K562 (cell line): ENCODE measurements around the gene TCF12. TPM values are rescaled to one million over a fixed set of nuclear protein-coding genes. Genes with fewer than 3 reads are reported as not detected.

ENCODE experiments used
- CBFA2T3 ChIP-seq: fragments of 450-650 bp; IDR thresholded peaks from 2 replicates; pipeline ENCODE4 v1.6.1; 2017
- REST ChIP-seq, 2 experiments: fragments of 450-650 bp; formaldehyde crosslinking in 1 of 2; IDR thresholded peaks; 2 replicates each; pipeline versions ENCODE4 v1.4.0 to v1.6.1; 2014 to 2020; ENCODE audit warnings: mild to moderate bottlenecking in 2 of 2, borderline replicate concordance in 1 of 2, low read depth in 1 of 2
- SMC3 ChIP-seq: conservative IDR thresholded peaks from 2 replicates; pipeline ENCODE4 v1.6.1; 2011; ENCODE audit warnings: low read depth, low read length, improper control_type of control experiment; ENCODE audit not compliant: insufficient read depth
- ZBTB11 ChIP-seq, 3 experiments: fragments of 200-800 bp in 1 of 3; fragments of 250-450 bp in 1 of 3; fragments of 450-650 bp in 1 of 3; sonication (Bioruptor Pico) in 1 of 3; sonication (Bioruptor generic) in 1 of 3; formaldehyde crosslinking in 1 of 3; IDR thresholded peaks; 2 replicates each; pipeline versions ENCODE4 v1.6.1 to v1.8.0; 2016 to 2022; ENCODE audit warnings: mild to moderate bottlenecking in 2 of 3, missing genetic modification characterization in 2 of 3, missing compliant biosample characterization in 1 of 3, moderate library complexity in 1 of 3
- ZC3H11A ChIP-seq: IDR thresholded peaks from 2 replicates; pipeline ENCODE4 v1.6.1; 2012; ENCODE audit warnings: low read depth, low read length, improper control_type of control experiment
- ZNF668 ChIP-seq: fragments of 250-450 bp; sonication (Bioruptor Pico); IDR thresholded peaks from 2 replicates; pipeline ENCODE4 v1.8.0; 2022; ENCODE audit warnings: mild to moderate bottlenecking, inconsistent platforms
- polyA plus RNA-seq, 8 experiments: library from polyadenylated mRNA; depleted of rRNA in 4 of 8; stranded (reverse) in 5 of 8; unstranded in 3 of 8; fragments of >200 nt; fragmentation: Nextera tagmentation in 2 of 8; fragmentation: Illumina TruSeq in 1 of 8; extraction: Ambion mirVana in 2 of 8; extraction: Trizol in 1 of 8; gene quantifications; 2 replicates each; pipeline versions ENCODE4 v1.2.1 to v1.2.3, GENCODE V29; 2011 to 2014; ENCODE audit warnings: inconsistent platforms in 1 of 8, missing spikeins in 1 of 8
- total RNA-seq, 7 experiments: library from RNA; depleted of rRNA in 6 of 7; stranded (reverse); fragments of >200 nt in 6 of 7; fragmentation: Illumina TruSeq in 2 of 7; extraction: Trizol in 2 of 7; gene quantifications; 2 replicates each; pipeline versions ENCODE4 v1.2.1 to v1.2.3, GENCODE V29; 2011 to 2021; ENCODE audit warnings: low replicate concordance in 1 of 7
- TF ChIP-seq, protein P1 (sequence below), 2 experiments: fragments of 450-650 bp; IDR thresholded peaks; 2 replicates each; pipeline ENCODE4 v1.6.1; 2018; ENCODE audit warnings: mild to moderate bottlenecking in 2 of 2, low read depth in 1 of 2; ENCODE audit not compliant: partially characterized antibody in 2 of 2
- TF ChIP-seq, protein P2 (sequence below), 3 experiments: IDR thresholded peaks in 2 of 3; conservative IDR thresholded peaks in 1 of 3; 2 replicates each; pipeline ENCODE4 v1.5.1; 2011 to 2012; ENCODE audit warnings: low read length in 3 of 3, mild to moderate bottlenecking in 3 of 3, control low read depth in 2 of 3, improper control_type of control experiment in 1 of 3, inconsistent platforms in 1 of 3, low read depth in 1 of 3, mixed read lengths in 1 of 3, moderate library complexity in 1 of 3; ENCODE audit not compliant: insufficient read depth in 2 of 3

The TCF12 gene
- total and polyA plus RNA-seq, 9 of the 15 experiments (the other 6 are each of a cell fraction or from before 2014, with no cell fraction given) = 10.5 to 132 (median 52.9) TPM

DNA sequence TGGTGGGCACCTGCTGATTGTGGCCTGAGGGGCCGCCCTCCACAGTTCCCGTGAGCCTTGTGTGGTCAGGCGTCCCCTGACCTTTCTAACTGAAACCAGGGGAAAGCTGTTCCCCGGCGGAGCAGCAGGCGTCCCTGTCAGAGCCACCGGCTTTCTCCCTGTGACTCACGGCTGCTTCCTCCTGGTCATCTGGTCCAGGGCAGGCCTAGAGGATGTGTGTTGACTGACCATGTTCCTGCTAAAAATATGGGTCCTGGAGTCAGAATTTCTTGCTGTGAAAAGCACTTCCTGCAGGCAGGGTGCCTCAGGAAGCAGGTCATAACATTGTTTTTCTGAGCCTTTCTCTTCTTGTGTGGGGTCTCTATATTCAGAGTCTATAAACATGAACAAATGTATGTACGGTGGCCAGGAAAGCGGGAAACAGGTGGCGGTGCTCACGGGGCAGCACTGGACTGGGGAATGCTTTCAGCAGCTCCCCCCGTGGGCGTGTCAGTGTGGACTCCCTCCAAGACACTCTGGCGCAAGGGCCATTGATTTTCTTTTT is 419.5 kb downstream of the TCF12 start (continued):
- TF ChIP-seq ZBTB11 (CRISPR knock-in tag; IDR thresholded peaks at IDR 0.05) = no peak
- TF ChIP-seq SMC3 = peak; percentile 36; the same call in 1 of the 2 replicates
- TF ChIP-seq ZC3H11A = no peak
- TF ChIP-seq, protein P1, sequence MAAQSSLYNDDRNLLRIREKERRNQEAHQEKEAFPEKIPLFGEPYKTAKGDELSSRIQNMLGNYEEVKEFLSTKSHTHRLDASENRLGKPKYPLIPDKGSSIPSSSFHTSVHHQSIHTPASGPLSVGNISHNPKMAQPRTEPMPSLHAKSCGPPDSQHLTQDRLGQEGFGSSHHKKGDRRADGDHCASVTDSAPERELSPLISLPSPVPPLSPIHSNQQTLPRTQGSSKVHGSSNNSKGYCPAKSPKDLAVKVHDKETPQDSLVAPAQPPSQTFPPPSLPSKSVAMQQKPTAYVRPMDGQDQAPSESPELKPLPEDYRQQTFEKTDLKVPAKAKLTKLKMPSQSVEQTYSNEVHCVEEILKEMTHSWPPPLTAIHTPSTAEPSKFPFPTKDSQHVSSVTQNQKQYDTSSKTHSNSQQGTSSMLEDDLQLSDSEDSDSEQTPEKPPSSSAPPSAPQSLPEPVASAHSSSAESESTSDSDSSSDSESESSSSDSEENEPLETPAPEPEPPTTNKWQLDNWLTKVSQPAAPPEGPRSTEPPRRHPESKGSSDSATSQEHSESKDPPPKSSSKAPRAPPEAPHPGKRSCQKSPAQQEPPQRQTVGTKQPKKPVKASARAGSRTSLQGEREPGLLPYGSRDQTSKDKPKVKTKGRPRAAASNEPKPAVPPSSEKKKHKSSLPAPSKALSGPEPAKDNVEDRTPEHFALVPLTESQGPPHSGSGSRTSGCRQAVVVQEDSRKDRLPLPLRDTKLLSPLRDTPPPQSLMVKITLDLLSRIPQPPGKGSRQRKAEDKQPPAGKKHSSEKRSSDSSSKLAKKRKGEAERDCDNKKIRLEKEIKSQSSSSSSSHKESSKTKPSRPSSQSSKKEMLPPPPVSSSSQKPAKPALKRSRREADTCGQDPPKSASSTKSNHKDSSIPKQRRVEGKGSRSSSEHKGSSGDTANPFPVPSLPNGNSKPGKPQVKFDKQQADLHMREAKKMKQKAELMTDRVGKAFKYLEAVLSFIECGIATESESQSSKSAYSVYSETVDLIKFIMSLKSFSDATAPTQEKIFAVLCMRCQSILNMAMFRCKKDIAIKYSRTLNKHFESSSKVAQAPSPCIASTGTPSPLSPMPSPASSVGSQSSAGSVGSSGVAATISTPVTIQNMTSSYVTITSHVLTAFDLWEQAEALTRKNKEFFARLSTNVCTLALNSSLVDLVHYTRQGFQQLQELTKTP (IDR thresholded peaks at IDR 0.05; ENCODE audit: low read depth in 1 of 2, partially characterized antibody in 2 of 2) = no peak
- peak; percentile 51; the same call in 1 of the 2 replicates for TF ChIP-seq REST (IDR thresholded peaks at IDR 0.05; ENCODE audit: borderline replicate concordance)
- no peak for TF ChIP-seq REST (CRISPR knock-in tag; IDR thresholded peaks at IDR 0.05; ENCODE audit: low read depth)
- TF ChIP-seq CBFA2T3 = no peak
- TF ChIP-seq, protein P2, sequence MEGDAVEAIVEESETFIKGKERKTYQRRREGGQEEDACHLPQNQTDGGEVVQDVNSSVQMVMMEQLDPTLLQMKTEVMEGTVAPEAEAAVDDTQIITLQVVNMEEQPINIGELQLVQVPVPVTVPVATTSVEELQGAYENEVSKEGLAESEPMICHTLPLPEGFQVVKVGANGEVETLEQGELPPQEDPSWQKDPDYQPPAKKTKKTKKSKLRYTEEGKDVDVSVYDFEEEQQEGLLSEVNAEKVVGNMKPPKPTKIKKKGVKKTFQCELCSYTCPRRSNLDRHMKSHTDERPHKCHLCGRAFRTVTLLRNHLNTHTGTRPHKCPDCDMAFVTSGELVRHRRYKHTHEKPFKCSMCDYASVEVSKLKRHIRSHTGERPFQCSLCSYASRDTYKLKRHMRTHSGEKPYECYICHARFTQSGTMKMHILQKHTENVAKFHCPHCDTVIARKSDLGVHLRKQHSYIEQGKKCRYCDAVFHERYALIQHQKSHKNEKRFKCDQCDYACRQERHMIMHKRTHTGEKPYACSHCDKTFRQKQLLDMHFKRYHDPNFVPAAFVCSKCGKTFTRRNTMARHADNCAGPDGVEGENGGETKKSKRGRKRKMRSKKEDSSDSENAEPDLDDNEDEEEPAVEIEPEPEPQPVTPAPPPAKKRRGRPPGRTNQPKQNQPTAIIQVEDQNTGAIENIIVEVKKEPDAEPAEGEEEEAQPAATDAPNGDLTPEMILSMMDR (IDR thresholded peaks at IDR 0.05 in 2 of 3, conservative IDR thresholded peaks at IDR 0.05 in 1 of 3; ENCODE audit: insufficient read depth in 2 of 3, low read depth in 1 of 3, low read length in 3 of 3) = peak; percentile 44 to 94 (median 76)
- TF ChIP-seq ZNF668 (CRISPR knock-in tag) = no peak
